Activated T-helper 2 cell treated with anti-CD3 and anti-CD28 coated beads, Interferon-gamma antibody, Interleukin-2, Interleukin-4, amounts not matched to agents 10 μg/mL and 5 μg/mL and 100 μg/mL, durations not matched to agents 14 hours and 24 hours and 36 hours (primary cell): ENCODE data around the gene ATP9B. TPM values are rescaled to one million over a fixed set of nuclear protein-coding genes. Genes with fewer than 3 reads are reported as not detected.
"Not testable (repeated sequence)": the region's sequence is repeated elsewhere in the genome, so short reads cannot be mapped to it uniquely, and the experiment has no call there.

Experiments used
- DNase-seq: peaks from one replicate; pipeline ENCODE4 v3.0.0; 2021; ENCODE audit warnings: low spot score
- H3K27ac Mint-ChIP-seq: one replicate; pipeline ENCODE4 v1.8.0; 2021; ENCODE audit warnings: mixed read lengths
- H3K27me3 Mint-ChIP-seq: one replicate; pipeline ENCODE4 v1.8.0; 2021; ENCODE audit warnings: low read depth, mixed read lengths
- H3K36me3 Mint-ChIP-seq: one replicate; pipeline ENCODE4 v1.8.0; 2021; ENCODE audit warnings: low read depth, mixed read lengths
- H3K4me1 Mint-ChIP-seq: one replicate; pipeline ENCODE4 v1.8.0; 2021; ENCODE audit warnings: low read depth, mixed read lengths
- H3K4me3 Mint-ChIP-seq: one replicate; pipeline ENCODE4 v1.8.0; 2021; ENCODE audit warnings: low read depth, mild to moderate bottlenecking, moderate library complexity, mixed read lengths
- H3K9me3 Mint-ChIP-seq: one replicate; pipeline ENCODE4 v1.8.0; 2021; ENCODE audit warnings: mixed read lengths
- intact Hi-C: fragments of 100-400 bp; cut with micrococcal nuclease; formaldehyde crosslinking; loops from one replicate; pipeline ENCODE4 v1.15.1; 2023
- total RNA-seq: library from RNA; stranded (reverse); gene quantifications from 2 replicates; pipeline ENCODE4 v1.2.3, GENCODE V29; 2022

The ATP9B gene
- total RNA-seq, 1 donor from 2014 or later, result 27.6 TPM

DNA sequence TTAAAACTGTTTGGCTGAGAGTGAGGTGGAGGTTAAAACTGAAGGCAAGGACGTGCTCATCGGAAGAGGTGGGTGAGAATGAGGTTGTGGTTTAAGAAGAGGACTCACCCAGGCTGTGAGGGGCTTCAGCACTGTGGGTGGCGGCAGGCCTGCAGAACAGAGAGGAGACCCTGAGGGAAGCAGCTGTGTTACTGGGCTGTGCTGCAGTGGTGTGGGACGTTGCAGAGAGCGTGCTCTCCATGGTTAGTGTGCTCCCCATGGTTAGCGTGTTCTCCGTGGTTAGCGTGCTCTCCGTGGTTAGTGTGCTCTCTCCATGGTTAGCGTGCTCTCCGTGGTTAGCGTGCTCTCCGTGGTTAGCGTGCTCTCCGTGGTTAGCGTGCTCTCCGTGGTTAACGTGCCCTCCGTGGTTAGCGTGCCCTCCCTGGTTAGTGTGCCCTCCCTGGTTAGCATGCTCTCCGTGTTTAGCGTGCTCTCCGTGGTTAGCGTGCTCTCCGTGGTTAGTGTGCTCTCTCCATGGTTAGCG, 258.1 kb downstream of the ATP9B start:
- no peak overlapping the region for H3K4me3 Mint-ChIP-seq
- peaks cover 9% of the 10 kb centered on the region for H3K36me3 Mint-ChIP-seq
- no peaks in the 10 kb centered on the region for H3K4me1 Mint-ChIP-seq
- intact Hi-C loops, result no loop called here
- DNase-seq, result no peak
- no peak overlapping the region for H3K27ac Mint-ChIP-seq
- H3K27me3 Mint-ChIP-seq, result no peaks in the 10 kb centered on the region
- H3K9me3 Mint-ChIP-seq, result peaks cover 4% of the 10 kb centered on the region

DNA sequence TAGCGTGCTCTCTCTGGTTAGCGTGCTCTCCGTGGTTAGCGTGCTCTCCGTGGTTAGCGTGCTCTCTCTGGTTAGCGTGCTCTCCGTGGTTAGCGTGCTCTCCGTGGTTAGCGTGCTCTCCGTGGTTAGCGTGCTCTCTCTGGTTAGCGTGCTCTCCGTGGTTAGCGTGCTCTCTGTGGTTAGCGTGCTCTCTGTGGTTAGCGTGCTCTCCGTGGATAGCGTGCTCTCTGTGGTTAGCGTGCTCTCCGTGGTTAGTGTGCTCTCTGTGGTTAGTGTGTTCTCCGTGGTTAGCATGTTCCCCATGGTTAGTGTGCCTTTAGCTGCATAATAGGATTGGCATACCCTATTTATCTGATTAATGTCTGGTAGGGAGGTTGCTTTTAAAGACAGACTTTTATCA, 258.7 kb downstream of the ATP9B start:
- H3K27ac Mint-ChIP-seq, DNase-seq, H3K27me3 Mint-ChIP-seq, H3K9me3 Mint-ChIP-seq, H3K4me1 Mint-ChIP-seq, H3K4me3 Mint-ChIP-seq, intact Hi-C loops, H3K36me3 Mint-ChIP-seq: not testable (repeated sequence)

DNA sequence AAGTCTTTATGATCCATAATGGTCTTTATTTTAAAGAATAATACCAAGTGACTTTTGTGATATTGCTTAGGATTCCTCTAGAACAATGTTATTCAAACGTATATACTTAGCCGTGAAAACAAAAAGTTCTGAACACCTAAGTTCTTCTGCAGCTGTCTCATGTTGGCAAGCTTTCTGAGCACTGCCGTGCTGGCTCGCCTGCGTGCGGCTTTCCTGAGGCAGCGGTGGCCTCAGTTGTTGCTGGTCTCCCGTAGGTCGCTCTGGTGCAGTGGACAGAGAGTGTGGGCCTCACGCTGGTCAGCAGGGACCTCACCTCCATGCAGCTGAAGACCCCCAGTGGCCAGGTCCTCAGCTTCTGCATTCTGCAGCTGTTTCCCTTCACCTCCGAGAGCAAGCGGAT, 259.7 kb downstream of the ATP9B start:
- intact Hi-C loops, result no loop called here
- H3K9me3 Mint-ChIP-seq, result peaks cover 4% of the 10 kb centered on the region
- no peaks in the 10 kb centered on the region for H3K4me1 Mint-ChIP-seq
- no peak for DNase-seq
- H3K36me3 Mint-ChIP-seq, result peaks cover 9% of the 10 kb centered on the region
- no peaks in the 10 kb centered on the region for H3K27me3 Mint-ChIP-seq
- H3K4me3 Mint-ChIP-seq, result no peak overlapping the region
- no peak overlapping the region for H3K27ac Mint-ChIP-seq

- intact Hi-C loops, result no loop called here
- Mint-ChIP-seq H3K4me3 (no peak overlapping the region), H3K36me3 (peaks cover 9% of the 10 kb centered on the region), H3K9me3 (peaks cover 4% of the 10 kb centered on the region), H3K27me3 (no peaks in the 10 kb centered on the region), H3K27ac (no peak overlapping the region), H3K4me1 (no peaks in the 10 kb centered on the region)
- no peak for DNase-seq
These were observed 260.6 kb downstream of the ATP9B start for GRCh38 chr18:79329786-79330185.

- Mint-ChIP-seq H3K27ac (no peak overlapping the region), H3K36me3 (peaks cover 5% of the 10 kb centered on the region), H3K27me3 (no peaks in the 10 kb centered on the region), H3K4me3 (no peak overlapping the region), H3K4me1 (no peaks in the 10 kb centered on the region), H3K9me3 (no peaks in the 10 kb centered on the region)
- DNase-seq, result no peak
- intact Hi-C loops, result no loop called here
These were observed 263.5 kb downstream of the ATP9B start for GRCh38 chr18:79332646-79333045.

GRCh38 chr18:79333046-79333445, 263.9 kb downstream of the ATP9B start:
- H3K27me3 Mint-ChIP-seq, result no peaks in the 10 kb centered on the region
- peaks cover 3% of the 10 kb centered on the region for H3K36me3 Mint-ChIP-seq
- no peak overlapping the region for H3K27ac Mint-ChIP-seq
- no peak overlapping the region for H3K4me3 Mint-ChIP-seq
- DNase-seq, result no peak
- no peaks in the 10 kb centered on the region for H3K4me1 Mint-ChIP-seq
- intact Hi-C loops, result no loop called here
- H3K9me3 Mint-ChIP-seq, result no peaks in the 10 kb centered on the region

- H3K4me1 Mint-ChIP-seq, result no peaks in the 10 kb centered on the region
- H3K36me3 Mint-ChIP-seq, result peaks cover 18% of the 10 kb centered on the region
- peaks cover 10% of the 10 kb centered on the region for H3K9me3 Mint-ChIP-seq
- no peak overlapping the region for H3K27ac Mint-ChIP-seq
- no peaks in the 10 kb centered on the region for H3K27me3 Mint-ChIP-seq
- H3K4me3 Mint-ChIP-seq, result no peak overlapping the region
- DNase-seq, result no peak
- intact Hi-C loops, result no loop called here
These were observed 265.5 kb downstream of the ATP9B start for GRCh38 chr18:79334496-79335233.

GRCh38 chr18:79335833-79336360, 266.7 kb downstream of the ATP9B start:
- intact Hi-C loops, result no loop called here
- peaks cover 15% of the 10 kb centered on the region for H3K36me3 Mint-ChIP-seq
- H3K4me1 Mint-ChIP-seq, result no peaks in the 10 kb centered on the region
- H3K27me3 Mint-ChIP-seq, result no peaks in the 10 kb centered on the region
- DNase-seq, result no peak
- H3K27ac Mint-ChIP-seq, result no peak overlapping the region
- peaks cover 10% of the 10 kb centered on the region for H3K9me3 Mint-ChIP-seq
- no peak overlapping the region for H3K4me3 Mint-ChIP-seq

DNA sequence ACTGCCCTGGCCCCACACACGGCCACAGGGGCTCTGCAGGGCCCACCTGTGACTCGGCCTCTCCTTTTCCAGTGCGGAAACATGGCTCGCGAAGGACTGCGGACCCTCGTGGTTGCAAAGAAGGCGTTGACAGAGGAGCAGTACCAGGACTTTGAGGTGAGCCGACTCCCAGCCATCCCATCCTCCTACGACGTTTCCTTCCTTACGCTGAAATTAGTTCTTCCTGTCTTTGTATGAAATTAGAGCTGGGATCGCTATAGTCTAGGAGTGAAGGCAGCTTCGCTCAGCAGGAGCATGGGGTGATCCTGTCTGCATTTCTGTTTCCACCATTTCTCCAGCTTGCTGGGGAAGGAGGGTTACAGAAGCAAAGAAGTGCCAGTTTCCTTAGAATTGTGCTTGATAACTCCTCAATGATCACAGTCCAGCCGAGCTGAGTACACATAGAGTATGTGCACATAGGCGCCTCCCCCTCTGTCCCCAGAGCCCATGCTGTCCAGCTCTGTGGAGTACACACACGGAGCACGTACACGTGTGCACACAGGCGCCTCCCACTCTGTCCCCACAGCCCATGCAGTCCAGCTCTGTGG, 267.5 kb downstream of the ATP9B start:
- H3K9me3 Mint-ChIP-seq, result peaks cover 10% of the 10 kb centered on the region
- intact Hi-C loops, result no loop called here
- no peaks in the 10 kb centered on the region for H3K27me3 Mint-ChIP-seq
- no peak overlapping the region for H3K4me3 Mint-ChIP-seq
- no peak for DNase-seq
- no peaks in the 10 kb centered on the region for H3K4me1 Mint-ChIP-seq
- H3K36me3 Mint-ChIP-seq, result peaks cover 15% of the 10 kb centered on the region
- no peak overlapping the region for H3K27ac Mint-ChIP-seq

GRCh38 chr18:79337184-79337583, 268.0 kb downstream of the ATP9B start:
- Mint-ChIP-seq H3K4me3 (no peak overlapping the region), H3K4me1 (no peaks in the 10 kb centered on the region), H3K36me3 (peaks cover 15% of the 10 kb centered on the region), H3K27ac (no peak overlapping the region), H3K27me3 (no peaks in the 10 kb centered on the region), H3K9me3 (peaks cover 10% of the 10 kb centered on the region)
- no peak for DNase-seq
- intact Hi-C loops, result no loop called here

DNA sequence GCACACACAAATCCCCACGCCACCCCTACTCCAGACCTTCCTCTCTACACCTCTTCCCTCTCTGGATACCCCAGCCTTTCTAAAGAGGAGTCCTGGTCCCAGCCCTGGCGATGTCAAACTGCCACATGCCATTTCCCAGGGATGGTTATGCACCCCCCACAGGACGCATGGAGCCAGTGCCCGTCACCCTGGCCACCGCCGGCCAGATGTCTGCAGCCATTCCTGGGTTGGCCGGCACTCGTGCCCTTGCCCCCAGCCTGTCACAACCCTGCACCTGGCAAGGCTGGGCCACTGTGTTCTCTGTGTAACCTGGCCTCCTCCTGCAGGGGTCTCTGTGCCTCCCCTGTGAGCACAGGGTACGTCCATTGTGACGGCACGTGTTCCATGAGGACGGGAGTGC, 268.4 kb downstream of the ATP9B start:
- H3K4me3 Mint-ChIP-seq, result no peak overlapping the region
- no peaks in the 10 kb centered on the region for H3K27me3 Mint-ChIP-seq
- intact Hi-C loops, result no loop called here
- peaks cover 10% of the 10 kb centered on the region for H3K9me3 Mint-ChIP-seq
- H3K4me1 Mint-ChIP-seq, result no peaks in the 10 kb centered on the region
- peaks cover 15% of the 10 kb centered on the region for H3K36me3 Mint-ChIP-seq
- DNase-seq, result no peak
- H3K27ac Mint-ChIP-seq, result no peak overlapping the region

DNA sequence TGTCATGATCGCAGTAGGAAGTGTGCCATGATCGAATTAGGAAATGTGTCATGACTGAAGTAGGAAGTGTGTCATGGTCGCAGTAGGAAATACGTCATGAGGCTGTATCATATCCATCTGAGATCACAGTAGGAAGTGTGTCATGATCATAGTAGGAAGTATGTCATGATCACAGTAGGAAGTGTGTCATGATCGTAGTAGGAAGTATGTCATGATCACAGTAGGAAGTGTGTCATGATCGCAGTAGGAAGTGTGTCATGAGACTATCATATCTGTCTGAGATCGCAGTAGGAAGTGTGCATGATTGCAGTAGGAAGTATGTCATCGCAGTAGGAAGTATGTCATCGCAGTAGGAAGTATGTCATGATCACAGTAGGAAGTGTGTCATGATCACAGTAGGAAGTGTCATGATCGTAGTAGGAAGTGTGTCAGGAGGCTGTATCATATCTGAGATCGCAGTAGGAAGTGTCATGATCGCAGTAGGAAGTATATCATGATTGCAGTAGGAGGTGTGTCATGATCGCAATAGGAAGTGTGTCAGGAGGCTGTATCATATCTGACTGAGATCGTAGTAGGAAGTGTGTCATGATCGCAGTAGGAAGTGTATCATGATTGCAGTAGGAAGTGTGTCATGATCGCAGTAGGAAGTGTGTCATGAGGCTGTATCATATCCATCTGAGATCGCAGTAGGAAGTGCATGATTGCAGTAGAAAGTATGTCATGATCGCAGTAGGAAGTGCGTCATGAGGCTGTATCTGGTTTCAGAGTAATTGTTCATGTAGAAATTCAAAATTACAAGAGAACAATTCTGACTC, 270.1 kb downstream of the ATP9B start:
- peaks cover 15% of the 10 kb centered on the region for H3K36me3 Mint-ChIP-seq
- DNase-seq, result no peak
- no peaks in the 10 kb centered on the region for H3K27me3 Mint-ChIP-seq
- H3K4me1 Mint-ChIP-seq, result no peaks in the 10 kb centered on the region
- peaks cover 10% of the 10 kb centered on the region for H3K9me3 Mint-ChIP-seq
- intact Hi-C loops, result no loop called here
- no peak overlapping the region for H3K27ac Mint-ChIP-seq
- H3K4me3 Mint-ChIP-seq, result no peak overlapping the region
